IPS-15b (cell line): ENCODE measurements around the gene SELP.
"Not testable (repeated sequence)": the region's sequence is repeated elsewhere in the genome, so short reads cannot be mapped to it uniquely, and the experiment has no call there.

Experiments
- H3K27me3 ChIP-seq: one replicate; pipeline ENCODE4 v1.6.1; 2013; ENCODE audit warnings: low read length; ENCODE audit not compliant: control insufficient read depth, insufficient read depth
- H3K36me3 ChIP-seq: one replicate; pipeline ENCODE4 v1.6.1; 2013; ENCODE audit warnings: low read length; ENCODE audit not compliant: control insufficient read depth, insufficient read depth
- H3K4me1 ChIP-seq: one replicate; pipeline ENCODE4 v1.6.1; 2013; ENCODE audit warnings: mild to moderate bottlenecking, low read length; ENCODE audit not compliant: control insufficient read depth, insufficient read depth
- H3K4me3 ChIP-seq: one replicate; pipeline ENCODE4 v1.5.1; 2013; ENCODE audit warnings: low read depth, low read length
- H3K9ac ChIP-seq: one replicate; pipeline ENCODE4 v1.6.1; 2013; ENCODE audit warnings: low read depth, mild to moderate bottlenecking, low read length
- H3K9me3 ChIP-seq: one replicate; pipeline ENCODE4 v1.6.1; 2013; ENCODE audit warnings: mild to moderate bottlenecking, low read length; ENCODE audit not compliant: control insufficient read depth, insufficient read depth

SELP gene

GRCh38 chr1:169630006-169630405 lies at the start of gene SELP:
TSS of gene SELP (minus strand) at chr1:169630124. CDS start at chr1:169630074, 50 bp downstream.
- Histone ChIP-seq H3K4me3 (no peak within 1 kb of the TSS), H3K27me3 (no peaks in the 10 kb centered on the region), H3K9me3 (no peaks in the 10 kb centered on the region), H3K36me3 (no peaks in the 10 kb centered on the region), H3K9ac (no peak within 1 kb of the TSS), H3K4me1 (no peaks in the 10 kb centered on the region)

- Histone ChIP-seq H3K27me3 (peaks cover 39% of the 10 kb centered on the region), H3K4me3 (no peak overlapping the region), H3K4me1 (no peaks in the 10 kb centered on the region), H3K9ac (no peak overlapping the region), H3K9me3 (no peaks in the 10 kb centered on the region), H3K36me3 (no peaks in the 10 kb centered on the region)
Measured at GRCh38 chr1:169679692-169680091, 49.8 kb upstream of the SELP start.

- Histone ChIP-seq H3K4me1 (no peaks in the 10 kb centered on the region), H3K4me3 (no peak overlapping the region), H3K36me3 (no peaks in the 10 kb centered on the region), H3K9me3 (no peaks in the 10 kb centered on the region), H3K9ac (no peak overlapping the region), H3K27me3 (peaks cover 20% of the 10 kb centered on the region)
Measured at GRCh38 chr1:169676001-169676400, 46.1 kb upstream of the SELP start.

GRCh38 chr1:169670836-169671235 lies 40.9 kb upstream of the SELP start:
- no peak overlapping the region for H3K4me3 ChIP-seq
- H3K27me3 ChIP-seq = no peaks in the 10 kb centered on the region
- H3K36me3 ChIP-seq = no peaks in the 10 kb centered on the region
- H3K9ac ChIP-seq = no peak overlapping the region
- H3K4me1 ChIP-seq = no peaks in the 10 kb centered on the region
- H3K9me3 ChIP-seq = no peaks in the 10 kb centered on the region

- H3K4me1 ChIP-seq, H3K9me3 ChIP-seq, H3K9ac ChIP-seq, H3K4me3 ChIP-seq, H3K27me3 ChIP-seq, H3K36me3 ChIP-seq: not testable (repeated sequence)
Measured at GRCh38 chr1:169670244-169670643, 40.3 kb upstream of the SELP start.

GRCh38 chr1:169667699-169668596 lies 38.0 kb upstream of the SELP start:
- H3K4me3 ChIP-seq, H3K27me3 ChIP-seq, H3K9ac ChIP-seq, H3K4me1 ChIP-seq, H3K9me3 ChIP-seq, H3K36me3 ChIP-seq: not testable (repeated sequence)

- not testable (repeated sequence) for H3K9ac ChIP-seq, H3K4me1 ChIP-seq, H3K36me3 ChIP-seq, H3K4me3 ChIP-seq, H3K9me3 ChIP-seq, H3K27me3 ChIP-seq
Measured at GRCh38 chr1:169667227-169667639, 37.3 kb upstream of the SELP start.

GRCh38 chr1:169662680-169663079 lies 32.8 kb upstream of the SELP start:
- not testable (repeated sequence) for H3K4me3 ChIP-seq, H3K9ac ChIP-seq, H3K9me3 ChIP-seq, H3K27me3 ChIP-seq, H3K36me3 ChIP-seq, H3K4me1 ChIP-seq

- H3K27me3 ChIP-seq, H3K9ac ChIP-seq, H3K36me3 ChIP-seq, H3K4me3 ChIP-seq, H3K9me3 ChIP-seq, H3K4me1 ChIP-seq: not testable (repeated sequence)
Measured at GRCh38 chr1:169661066-169661465, 31.1 kb upstream of the SELP start.

GRCh38 chr1:169658777-169659176 lies 28.9 kb upstream of the SELP start:
- H3K9me3 ChIP-seq, H3K36me3 ChIP-seq, H3K4me1 ChIP-seq, H3K9ac ChIP-seq, H3K4me3 ChIP-seq, H3K27me3 ChIP-seq: not testable (repeated sequence)

GRCh38 chr1:169653873-169654272 lies 23.9 kb upstream of the SELP start:
- Histone ChIP-seq H3K9me3 (no peaks in the 10 kb centered on the region), H3K27me3 (no peaks in the 10 kb centered on the region), H3K4me3 (no peak overlapping the region), H3K9ac (no peak overlapping the region), H3K4me1 (no peaks in the 10 kb centered on the region), H3K36me3 (no peaks in the 10 kb centered on the region)

- Histone ChIP-seq H3K9me3 (no peaks in the 10 kb centered on the region), H3K9ac (no peak overlapping the region), H3K36me3 (no peaks in the 10 kb centered on the region), H3K4me3 (no peak overlapping the region), H3K27me3 (no peaks in the 10 kb centered on the region), H3K4me1 (no peaks in the 10 kb centered on the region)
Measured at GRCh38 chr1:169651035-169651434, 21.1 kb upstream of the SELP start.
